SKM-1 treated with dmso at 0.1 percent for 144 hours (cell line): ENCODE data around the gene TRIB2.

Experiments
- DNase-seq: peaks from one replicate; lab custom pipeline; 2025; ENCODE audit not compliant: unreplicated experiment; lab: John Stamatoyannopoulos, UW

The TRIB2 gene

DNA sequence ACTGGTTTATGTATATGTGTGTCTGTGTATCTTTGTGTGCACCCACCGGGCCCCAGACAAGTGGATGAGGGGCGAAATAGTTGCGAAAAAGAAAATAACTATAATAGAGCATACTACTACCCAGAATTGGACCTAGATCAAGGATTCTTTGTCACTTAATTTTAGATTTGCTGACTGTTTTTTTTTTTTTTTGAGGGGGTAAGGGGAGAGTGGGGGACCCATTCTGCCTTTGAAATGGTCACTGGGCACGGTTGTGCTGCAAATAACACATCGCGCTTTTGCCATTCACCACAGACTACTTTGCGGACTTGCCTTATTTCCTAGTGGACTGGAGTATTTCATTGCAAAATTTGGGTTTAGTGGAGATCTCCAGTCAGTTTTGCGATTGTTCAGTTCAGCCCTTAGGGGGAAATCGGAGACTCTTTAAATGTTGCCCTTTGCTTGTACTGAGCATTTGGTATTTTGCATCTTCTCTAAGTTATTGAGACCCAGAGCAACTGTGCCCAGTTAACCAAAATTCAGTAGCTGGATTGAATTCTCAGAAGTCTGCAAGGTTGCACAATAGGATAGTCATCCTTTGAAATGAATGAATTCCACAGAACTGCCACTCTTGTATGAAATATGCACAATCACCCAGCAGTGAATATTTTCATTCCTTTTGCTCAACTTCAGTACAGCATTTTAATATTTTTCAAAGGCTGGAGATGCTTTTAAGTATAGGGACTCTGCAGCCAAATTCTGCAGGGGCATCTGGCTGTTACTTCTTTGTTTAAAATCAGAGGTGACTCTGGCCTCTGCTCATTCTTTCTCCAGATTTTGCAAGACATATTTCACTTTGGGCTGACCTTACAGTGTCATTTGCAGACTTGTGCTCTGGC lies 2.9 kb downstream of the TRIB2 start:
- no peak for DNase-seq

DNA sequence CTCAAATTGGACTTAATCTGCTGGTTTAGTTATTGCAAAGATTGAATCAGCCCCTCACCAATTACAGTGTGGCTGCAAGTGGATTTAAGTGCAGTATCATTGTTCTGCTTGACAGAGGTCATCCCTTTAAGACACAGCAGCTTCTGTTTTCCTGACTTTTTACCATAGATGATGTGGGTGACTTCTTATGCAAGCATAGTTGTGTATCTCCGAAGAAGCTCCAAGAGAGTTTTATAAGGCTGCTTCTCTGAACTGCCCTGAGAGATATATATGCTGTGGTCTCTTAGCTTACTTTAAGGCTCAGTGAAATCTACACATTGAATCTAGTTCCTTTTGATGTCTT lies 3.5 kb downstream of the TRIB2 start:
- DNase-seq = no peak

DNA sequence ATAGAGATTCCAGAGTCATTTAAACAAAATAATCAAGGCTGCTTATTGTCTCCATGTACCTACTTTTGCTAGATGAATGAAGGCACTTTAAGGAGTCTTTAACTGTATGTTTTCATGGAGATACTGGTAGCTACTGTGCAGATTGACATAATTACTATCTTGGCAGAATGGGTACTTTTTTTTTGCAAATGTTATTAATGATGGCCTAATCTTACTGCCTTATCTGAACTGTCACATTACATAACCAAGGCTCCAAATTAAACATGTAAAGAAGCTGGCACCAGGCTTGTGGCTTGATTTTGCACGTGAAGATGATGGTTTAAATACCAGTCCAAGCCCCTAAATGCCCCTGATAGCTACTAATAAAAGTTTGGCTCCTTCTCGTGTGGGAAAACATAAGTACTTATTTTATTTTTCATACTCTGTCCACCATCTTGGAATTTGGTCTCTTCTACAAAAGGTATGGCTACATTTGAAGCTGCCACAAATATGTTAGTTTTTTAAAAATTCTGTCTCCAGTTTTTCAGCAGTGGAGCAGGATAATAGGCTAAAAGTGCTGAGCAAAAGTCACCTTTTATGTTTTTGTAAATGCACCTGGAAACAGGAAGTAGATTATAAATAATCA lies 4.1 kb downstream of the TRIB2 start:
- DNase-seq = no peak

DNA sequence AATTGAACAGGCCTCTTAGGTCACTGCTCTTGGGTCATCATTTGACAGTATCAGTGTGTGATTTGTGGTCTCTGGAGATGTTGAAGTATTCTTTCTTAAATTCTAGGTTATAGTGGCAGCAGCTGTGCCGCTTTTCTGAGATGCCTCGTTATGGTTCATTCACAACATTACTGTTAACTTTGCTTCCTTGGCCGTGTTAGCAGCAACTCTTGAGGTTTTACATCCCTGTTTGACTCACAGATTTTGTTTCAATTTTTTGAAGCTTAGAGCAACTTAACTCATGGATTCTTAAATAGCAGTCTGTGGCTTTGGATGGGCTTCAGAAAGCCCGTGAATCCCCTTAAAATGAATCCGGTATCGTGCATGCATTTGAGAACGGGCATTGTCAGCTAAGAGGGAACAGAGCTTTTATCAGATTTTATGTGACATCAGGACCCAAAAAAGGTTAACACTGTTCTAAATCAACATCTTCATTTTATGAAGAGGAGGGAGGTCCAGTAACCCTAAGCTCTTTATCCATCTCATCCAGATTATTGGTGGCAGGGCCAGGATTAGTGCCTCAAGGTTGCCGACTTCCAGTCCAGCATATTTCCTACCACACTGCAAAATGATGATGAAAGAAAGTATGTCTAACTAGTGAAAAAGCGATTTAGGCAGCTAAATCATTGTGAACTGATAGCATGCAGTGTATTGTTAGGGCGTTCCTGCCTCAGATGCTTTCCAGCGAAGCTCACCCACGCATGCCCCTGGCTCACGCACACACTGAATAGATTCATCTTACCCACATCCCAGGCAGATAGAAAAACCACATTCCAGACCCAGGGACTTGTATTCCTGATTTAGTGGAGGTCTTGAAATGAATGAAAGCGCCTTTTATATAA lies 5.1 kb downstream of the TRIB2 start:
- DNase-seq = no peak

DNA sequence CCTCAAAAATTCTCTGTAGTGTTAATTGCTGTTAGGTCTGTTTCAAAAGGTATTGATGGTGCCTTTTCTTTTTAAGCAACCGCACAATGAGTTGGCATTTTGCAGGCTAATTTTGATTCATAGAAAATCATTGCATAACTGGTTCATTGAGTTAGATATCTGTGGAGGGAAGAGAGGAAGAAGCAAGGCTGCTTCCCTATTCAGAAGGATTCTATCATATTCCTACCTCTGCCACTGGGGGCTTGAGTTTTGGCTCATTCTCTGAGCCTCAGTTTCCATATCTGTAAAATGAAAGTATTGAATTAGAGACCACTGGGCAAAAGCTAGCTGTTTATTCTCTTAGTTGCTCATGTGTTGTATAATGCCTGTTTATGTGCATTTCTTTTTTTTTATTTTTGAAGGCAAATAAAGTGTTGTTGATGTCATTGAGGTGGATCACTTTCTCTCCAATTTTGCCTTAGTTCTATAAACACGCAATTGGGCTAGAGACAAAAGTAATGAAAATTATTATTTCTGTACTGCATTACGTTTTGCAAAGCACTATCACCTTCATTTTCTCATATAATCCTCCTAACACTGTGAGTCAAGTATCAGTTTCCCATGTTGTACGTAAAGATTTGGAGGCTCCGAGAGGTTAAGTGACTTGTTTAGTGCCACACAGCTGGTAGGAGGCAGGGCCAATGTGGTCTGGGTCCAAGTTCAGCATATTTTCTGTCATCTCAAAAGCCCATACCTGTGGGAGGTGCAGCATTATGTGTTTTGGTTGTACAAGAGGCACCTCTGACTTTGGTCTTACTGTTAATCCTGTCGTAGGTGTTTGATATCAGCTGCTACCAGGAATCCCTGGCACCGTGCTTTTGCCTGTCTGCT lies 5.9 kb downstream of the TRIB2 start:
- DNase-seq = peak; percentile 53

DNA sequence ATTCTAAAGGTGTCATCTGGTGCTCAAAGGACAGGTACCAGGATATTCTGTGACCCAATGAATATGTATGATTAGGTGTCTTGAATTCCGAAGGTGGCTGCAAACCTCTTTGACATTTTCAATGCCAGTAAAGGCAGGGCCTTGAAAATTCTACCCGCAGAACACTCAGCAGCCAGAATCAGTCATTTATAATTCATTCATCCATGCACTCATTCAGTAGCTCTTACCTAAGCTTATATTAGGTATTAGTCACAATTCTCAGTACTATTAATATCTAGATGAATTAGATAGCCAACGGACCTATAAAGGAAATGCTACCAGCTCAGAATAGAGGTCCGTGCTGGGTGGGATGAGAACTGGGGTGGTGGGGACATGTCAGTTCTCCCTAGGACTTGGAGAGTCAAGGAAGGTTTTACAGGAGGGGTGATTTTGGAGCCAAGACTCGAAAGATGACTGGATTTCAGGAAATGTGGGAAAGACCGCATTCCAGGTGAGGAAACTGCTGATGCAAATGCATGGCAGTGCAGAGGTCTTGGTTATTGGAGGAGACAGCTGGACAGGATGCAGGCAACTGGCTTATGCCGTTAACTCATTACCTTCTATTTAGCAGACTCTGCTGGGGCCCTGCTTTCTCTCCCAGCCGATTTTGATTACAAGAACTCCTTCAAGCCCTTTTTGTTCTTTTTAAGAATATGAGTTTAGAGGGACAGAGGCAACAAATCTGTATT lies 7.2 kb downstream of the TRIB2 start:
- no peak for DNase-seq

DNA sequence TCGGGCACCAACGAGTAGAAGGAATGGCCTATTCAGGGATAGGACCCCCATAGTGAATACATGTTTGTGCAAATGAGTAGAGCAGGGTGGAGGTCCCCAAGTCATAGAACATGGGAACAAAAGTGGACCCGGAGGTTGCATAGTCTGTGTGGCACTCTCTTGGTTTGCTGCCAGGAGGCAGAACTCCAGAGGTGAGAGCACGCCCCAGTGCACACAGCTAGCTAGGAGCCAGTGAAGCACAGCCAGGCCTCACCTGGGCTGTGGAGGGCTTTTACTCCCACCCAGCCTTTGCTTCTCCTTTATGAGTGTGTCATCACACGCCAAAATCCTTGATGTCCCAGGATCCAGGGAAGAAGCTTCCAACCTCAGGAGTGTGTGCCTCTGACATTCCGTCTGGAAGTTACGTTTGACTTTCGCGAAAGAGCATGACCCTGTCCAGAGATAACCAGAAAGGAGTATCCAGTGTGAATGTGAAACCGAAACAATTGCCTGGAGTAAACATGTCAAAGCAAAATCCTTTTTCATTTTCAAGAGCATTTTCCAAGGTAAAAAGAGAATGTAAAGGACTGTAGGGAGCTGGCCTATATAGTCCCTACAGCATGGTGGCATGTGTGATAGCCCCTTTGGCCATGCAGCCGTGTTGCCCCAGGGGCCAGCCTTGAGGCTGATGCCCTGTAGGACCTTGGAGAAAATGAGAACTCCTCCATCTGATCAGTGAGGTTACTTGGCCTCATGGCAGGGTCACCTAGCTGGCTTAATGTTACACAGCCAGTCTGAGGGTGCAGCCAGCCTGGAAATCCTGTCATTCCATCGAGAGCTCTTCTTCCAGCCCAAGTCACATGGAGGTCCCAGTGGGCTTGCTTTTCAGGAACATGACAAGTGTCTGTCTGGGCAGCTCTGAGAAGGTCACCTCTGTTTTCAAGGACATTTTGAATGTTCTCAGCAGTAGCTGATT lies 8.8 kb downstream of the TRIB2 start:
- no peak for DNase-seq

DNA sequence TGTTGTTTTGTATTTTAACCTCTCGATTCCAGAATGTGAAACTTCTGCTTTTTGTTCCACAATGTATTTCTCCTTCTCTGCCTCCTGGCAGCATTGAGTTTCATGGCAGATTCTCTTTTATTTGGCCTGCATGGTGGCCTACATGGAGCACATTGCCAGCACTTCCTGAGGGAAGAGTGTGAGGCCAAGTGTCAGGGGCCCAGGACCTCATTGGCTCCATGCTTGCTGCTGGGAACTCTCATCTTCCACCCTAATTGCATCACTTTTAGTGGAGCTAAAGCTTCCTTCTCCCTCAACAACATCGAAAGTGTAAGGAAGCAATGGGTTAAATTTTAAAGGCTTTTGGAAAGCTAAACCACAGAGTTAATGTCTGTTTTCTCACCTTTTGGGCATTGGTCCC lies 9.5 kb downstream of the TRIB2 start:
- DNase-seq = no peak

DNA sequence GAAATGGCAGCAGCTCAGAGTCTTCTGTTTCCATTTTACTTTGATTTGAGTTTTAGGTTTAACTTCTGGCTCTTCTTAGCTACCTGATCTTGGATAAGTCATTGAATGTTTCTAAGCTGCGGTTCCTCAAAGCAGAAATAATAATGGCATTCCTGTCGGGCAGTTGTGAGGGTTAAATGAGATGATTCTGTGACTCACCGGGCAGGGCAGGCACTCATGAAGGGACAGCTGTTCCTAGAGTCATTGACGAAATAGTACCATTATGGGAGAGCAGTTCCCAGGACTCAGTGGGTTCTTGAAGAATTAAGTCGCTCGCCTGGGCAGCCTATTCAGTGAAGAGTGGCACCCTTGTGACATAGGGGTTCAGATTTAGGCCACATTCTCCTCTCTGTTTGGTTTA lies 10.3 kb downstream of the TRIB2 start:
- no peak for DNase-seq

DNA sequence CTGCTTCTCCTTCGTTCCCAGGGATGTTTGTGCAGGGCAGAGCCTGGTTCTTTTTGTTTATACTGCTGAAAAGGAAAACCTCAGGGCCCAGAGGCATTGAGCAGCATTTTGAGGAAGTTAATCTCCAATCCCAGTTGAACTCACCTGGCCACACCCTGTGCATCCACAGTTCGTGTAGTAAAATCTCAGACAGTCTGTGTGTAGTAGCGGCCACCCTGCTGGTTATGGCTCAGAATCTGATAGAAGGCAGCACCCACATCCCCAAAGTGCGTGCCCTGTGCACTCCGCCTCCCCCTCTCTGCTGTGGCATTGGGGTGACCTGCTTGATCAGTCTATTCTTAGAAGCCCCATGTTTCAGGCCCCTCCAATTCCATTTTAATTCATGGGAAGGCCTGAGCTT lies 10.9 kb downstream of the TRIB2 start:
- no peak for DNase-seq

DNA sequence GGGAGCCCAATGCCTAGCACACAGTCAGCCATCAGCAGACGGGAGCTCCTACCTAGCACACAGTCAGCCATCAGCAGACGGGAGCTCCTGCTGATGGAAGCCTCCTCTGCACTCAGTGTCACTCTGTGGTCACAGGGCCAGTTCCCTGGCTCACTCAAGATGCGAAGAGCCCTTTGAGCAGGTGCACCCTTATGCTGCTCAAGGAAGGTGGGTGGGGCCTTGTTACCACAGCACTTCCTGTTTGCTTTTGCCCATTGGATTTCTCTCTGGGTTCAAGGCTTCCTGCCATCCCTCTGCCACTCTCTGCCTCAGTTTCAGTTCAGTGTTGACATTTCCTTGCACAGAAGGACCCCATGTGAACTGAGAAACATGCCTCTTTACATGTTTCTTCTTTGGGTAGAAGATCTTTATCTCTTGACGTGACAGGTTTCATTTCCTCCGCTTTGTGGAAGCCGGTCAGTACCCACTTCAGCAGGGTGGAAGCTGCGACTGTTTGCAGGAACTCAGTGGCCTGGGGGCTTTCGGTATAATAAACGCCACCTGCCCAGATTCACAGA lies 11.6 kb downstream of the TRIB2 start:
- DNase-seq = no peak

DNA sequence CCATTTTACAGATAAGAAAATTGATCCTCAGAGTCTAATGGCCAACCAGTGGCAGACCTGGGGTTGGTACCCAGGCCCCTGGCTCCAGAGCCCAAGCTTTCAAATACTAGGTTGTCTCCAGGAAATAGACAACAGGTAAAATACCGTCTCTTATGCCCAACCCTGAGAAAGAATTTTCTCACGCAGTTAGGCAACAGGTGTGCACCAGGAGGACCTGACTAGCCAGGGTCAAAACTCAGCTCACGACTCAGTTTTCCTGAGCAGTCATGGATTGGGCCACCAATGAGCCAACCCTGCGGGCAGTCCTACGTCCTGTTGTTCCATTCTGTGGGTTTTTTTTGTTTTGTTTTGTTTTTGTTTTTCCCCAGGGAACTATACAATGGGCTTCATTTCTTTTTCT lies 13.5 kb downstream of the TRIB2 start:
- DNase-seq = no peak

DNA sequence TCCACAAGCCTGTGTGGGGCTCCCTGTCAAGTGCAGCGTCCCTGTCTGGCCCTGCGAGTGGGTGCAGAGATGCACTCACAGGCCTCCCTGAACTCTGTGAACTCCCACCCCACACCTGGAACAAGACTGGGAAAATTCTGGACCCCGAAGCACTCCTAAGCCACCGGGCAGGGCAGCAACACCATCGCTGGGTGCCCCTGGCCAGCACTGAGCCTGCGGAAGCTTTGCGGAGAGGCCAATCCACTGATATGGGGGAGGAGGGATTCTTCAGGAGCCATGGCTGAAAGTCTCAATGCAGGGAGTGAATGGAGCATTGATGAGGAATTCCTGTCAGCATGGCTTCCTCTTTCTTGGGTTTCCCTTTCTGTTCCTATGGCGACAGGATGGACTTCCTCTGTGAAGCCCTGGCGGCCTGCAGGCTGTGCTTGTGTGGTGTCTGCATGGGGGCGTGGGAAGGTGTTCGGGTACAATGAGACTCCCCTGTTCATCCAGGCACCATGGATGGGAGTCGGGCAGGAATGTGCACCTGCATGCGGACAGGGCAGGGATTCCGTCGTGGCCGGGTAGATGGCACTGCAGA lies 15.1 kb downstream of the TRIB2 start:
- DNase-seq = peak; percentile 56

DNA sequence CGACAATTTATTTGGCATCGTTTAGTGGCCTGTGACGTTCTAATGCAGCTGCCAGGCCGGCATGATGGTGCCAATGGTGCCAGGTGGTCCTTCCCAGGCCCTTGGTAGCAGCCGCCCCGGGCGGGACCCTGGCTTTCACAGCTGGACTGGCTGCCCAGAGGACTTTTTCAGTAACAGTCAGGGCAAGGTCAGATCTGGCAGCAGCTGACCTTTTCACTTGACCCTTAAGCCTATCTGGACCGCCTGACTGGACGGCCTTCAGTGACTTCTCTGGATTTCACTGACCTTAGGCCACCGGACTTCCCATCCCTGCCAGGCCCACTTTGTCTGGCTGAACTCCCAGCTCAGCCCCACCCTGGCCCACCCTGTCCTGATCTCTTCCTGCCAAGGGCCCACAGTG lies 15.9 kb downstream of the TRIB2 start:
- DNase-seq = no peak

DNA sequence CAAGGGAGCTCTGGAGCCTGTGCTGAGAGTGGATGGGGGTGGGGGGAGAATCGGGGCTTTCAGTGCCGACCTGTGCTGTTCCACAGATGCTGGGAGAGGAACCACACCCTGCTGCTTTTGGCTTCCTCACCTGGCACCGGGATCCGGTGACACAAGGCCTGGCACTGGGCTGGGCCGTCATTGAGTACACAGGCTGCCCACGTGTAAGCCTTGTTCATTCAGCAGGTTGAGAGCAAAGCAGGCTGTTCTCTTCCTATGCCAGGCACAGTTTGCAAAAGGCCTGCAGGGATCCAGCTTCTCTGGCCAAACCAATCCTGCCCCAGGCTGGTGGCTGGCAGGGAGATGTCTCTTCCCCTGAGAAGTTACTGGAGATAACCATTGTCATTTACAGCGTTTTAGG lies 17.1 kb downstream of the TRIB2 start:
- no peak for DNase-seq

DNA sequence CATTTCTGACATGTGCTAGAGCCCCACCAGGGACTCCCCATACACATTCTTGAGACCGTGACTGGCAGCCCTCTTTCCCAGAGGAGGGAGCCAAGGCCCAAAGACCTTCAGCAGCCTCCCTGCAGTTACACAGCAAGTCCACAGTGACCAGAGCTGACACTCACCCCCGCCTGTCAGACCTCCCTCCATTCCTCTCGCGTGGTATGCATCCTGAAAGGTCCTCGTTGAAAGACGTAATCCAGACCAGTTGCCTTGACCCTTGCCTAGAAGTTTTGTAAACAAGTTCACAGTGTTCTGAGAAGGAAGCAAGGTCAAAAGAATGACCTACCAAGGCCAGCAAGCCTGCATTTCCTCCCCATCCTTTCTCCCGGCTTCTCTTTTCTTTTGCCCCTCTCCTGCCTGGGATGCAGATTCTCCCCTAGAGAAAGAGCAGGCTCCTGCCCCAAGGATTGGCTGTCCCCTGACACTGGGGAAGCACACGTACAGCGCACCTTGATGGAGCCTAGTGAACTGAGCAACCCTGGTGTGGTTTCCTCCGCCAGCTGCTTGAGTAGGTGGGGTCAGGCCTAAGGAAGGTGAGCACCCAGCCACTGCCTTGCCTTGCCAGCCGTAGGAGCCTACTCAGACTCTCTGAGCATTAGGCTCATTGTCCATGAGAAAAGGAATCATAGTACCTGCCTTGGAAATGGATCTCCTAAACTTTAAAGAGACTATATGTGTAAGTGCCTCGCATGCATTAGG lies 18.3 kb downstream of the TRIB2 start:
- DNase-seq = no peak

DNA sequence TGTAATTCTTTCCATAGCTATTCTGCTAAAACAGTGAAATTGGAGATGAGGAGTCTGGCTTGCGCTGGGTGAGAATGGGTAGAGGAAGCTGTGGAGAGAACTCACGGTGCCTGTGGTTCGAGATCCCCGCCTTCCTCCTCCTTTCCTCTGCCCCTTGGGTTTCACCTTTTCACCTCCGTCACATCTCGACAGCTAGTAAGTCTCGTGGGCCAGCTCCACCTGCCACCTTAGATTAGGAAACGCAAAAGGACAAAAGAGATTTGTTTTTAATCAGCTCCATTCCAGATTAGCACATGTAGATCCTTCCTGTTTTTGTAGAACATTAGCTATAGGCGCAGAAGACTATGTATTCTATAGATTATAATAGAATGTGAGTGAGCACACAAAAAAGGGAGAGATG lies 20.6 kb downstream of the TRIB2 start:
- DNase-seq = no peak
